MG63 (cell line): ENCODE measurements around the gene HNRNPAB. TPM values are rescaled to one million over a fixed set of nuclear protein-coding genes. Genes with fewer than 3 reads are reported as not detected.
"Not testable (repeated sequence)": the region's sequence is repeated elsewhere in the genome, so short reads cannot be mapped to it uniquely, and the experiment has no call there.

Experiments
- DNase-seq: peaks from one replicate; pipeline ENCODE4 v3.0.0-alpha.2; 2020
- H3K27me3 ChIP-seq: fragments of 250-450 bp; sonication (Bioruptor Pico); 2 replicates; pipeline ENCODE4 v1.5.1; 2020; ENCODE audit warnings: mild to moderate bottlenecking, moderate library complexity
- H3K36me3 ChIP-seq: fragments of 250-450 bp; sonication (Bioruptor Pico); 2 replicates; pipeline ENCODE4 v1.5.1; 2020; ENCODE audit warnings: mild to moderate bottlenecking, moderate library complexity
- H3K4me3 ChIP-seq: fragments of 250-450 bp; sonication (Bioruptor Pico); 2 replicates; pipeline ENCODE4 v1.5.1; 2020; ENCODE audit warnings: mild to moderate bottlenecking, moderate library complexity
- H3K9me3 ChIP-seq: fragments of 250-450 bp; sonication (Bioruptor Pico); 2 replicates; pipeline ENCODE4 v1.5.1; 2020; ENCODE audit warnings: mild to moderate bottlenecking, moderate library complexity
- total RNA-seq: library from RNA; depleted of rRNA; stranded (reverse); fragments of >200 nt; shearing (Covaris generic); gene quantifications from 2 replicates; pipeline ENCODE4 v1.2.3, GENCODE V29; 2014; ENCODE audit warnings: low replicate concordance

HNRNPAB gene
- total RNA-seq, 1 experiment from 2014 or later: 250 TPM

- H3K9me3 ChIP-seq: no peaks in the 10 kb centered on the region
- H3K4me3 ChIP-seq: no peak overlapping the region
- no peak for DNase-seq
- peaks cover 17% of the 10 kb centered on the region for H3K36me3 ChIP-seq
- no peaks in the 10 kb centered on the region for H3K27me3 ChIP-seq
Observed at GRCh38 chr5:178241688-178242231, 37.4 kb downstream of the HNRNPAB start.

GRCh38 chr5:178242416-178242815 is 38.1 kb downstream of the HNRNPAB start:
- DNase-seq: no peak
- no peak overlapping the region for H3K4me3 ChIP-seq
- H3K36me3 ChIP-seq: peaks cover 22% of the 10 kb centered on the region
- H3K27me3 ChIP-seq: no peaks in the 10 kb centered on the region
- no peaks in the 10 kb centered on the region for H3K9me3 ChIP-seq

GRCh38 chr5:178244576-178244975 is 40.2 kb downstream of the HNRNPAB start:
- Histone ChIP-seq H3K9me3 (no peaks in the 10 kb centered on the region), H3K27me3 (no peaks in the 10 kb centered on the region), H3K36me3 (peaks cover 41% of the 10 kb centered on the region), H3K4me3 (no peak overlapping the region)
- DNase-seq: no peak

GRCh38 chr5:178245389-178245788 is 41.1 kb downstream of the HNRNPAB start:
- H3K27me3 ChIP-seq: no peaks in the 10 kb centered on the region
- peaks cover 38% of the 10 kb centered on the region for H3K36me3 ChIP-seq
- DNase-seq: no peak
- H3K4me3 ChIP-seq: no peak overlapping the region
- H3K9me3 ChIP-seq: no peaks in the 10 kb centered on the region

GRCh38 chr5:178246624-178247279 is 42.4 kb downstream of the HNRNPAB start:
- Histone ChIP-seq H3K27me3 (no peaks in the 10 kb centered on the region), H3K9me3 (no peaks in the 10 kb centered on the region), H3K36me3 (peaks cover 43% of the 10 kb centered on the region), H3K4me3 (no peak overlapping the region)
- no peak for DNase-seq

GRCh38 chr5:178247481-178248456 is 43.4 kb downstream of the HNRNPAB start:
- H3K9me3 ChIP-seq: no peaks in the 10 kb centered on the region
- no peak overlapping the region for H3K4me3 ChIP-seq
- DNase-seq: no peak
- no peaks in the 10 kb centered on the region for H3K27me3 ChIP-seq
- peaks cover 36% of the 10 kb centered on the region for H3K36me3 ChIP-seq

GRCh38 chr5:178248750-178249149 is 44.4 kb downstream of the HNRNPAB start:
- H3K27me3 ChIP-seq: no peaks in the 10 kb centered on the region
- no peaks in the 10 kb centered on the region for H3K9me3 ChIP-seq
- no peak overlapping the region for H3K4me3 ChIP-seq

GRCh38 chr5:178249191-178249989 is 45.1 kb downstream of the HNRNPAB start:
- Histone ChIP-seq H3K4me3 (no peak overlapping the region), H3K27me3 (no peaks in the 10 kb centered on the region), H3K9me3 (no peaks in the 10 kb centered on the region), H3K36me3 (peaks cover 46% of the 10 kb centered on the region)
- peak; percentile 96 for DNase-seq

More at GRCh38 chr5:178248750-178249149, 44.4 kb downstream of the HNRNPAB start:
- DNase-seq: no peak
- peaks cover 40% of the 10 kb centered on the region for H3K36me3 ChIP-seq

- H3K36me3 ChIP-seq: peaks cover 46% of the 10 kb centered on the region
- no peaks in the 10 kb centered on the region for H3K27me3 ChIP-seq
- no peak overlapping the region for H3K4me3 ChIP-seq
- DNase-seq: no peak
- no peaks in the 10 kb centered on the region for H3K9me3 ChIP-seq
Observed at GRCh38 chr5:178250263-178250662, 45.9 kb downstream of the HNRNPAB start.

GRCh38 chr5:178252258-178252657 is 47.9 kb downstream of the HNRNPAB start:
- H3K36me3 ChIP-seq: peaks cover 40% of the 10 kb centered on the region
- H3K27me3 ChIP-seq: no peaks in the 10 kb centered on the region
- no peaks in the 10 kb centered on the region for H3K9me3 ChIP-seq
- H3K4me3 ChIP-seq: no peak overlapping the region
- no peak for DNase-seq

GRCh38 chr5:178253632-178254031 is 49.3 kb downstream of the HNRNPAB start:
- not testable (repeated sequence) for DNase-seq, H3K9me3 ChIP-seq, H3K4me3 ChIP-seq, H3K27me3 ChIP-seq
- H3K36me3 ChIP-seq: peaks cover 26% of the 10 kb centered on the region

- DNase-seq: no peak
- Histone ChIP-seq H3K4me3 (no peak overlapping the region), H3K36me3 (peaks cover 22% of the 10 kb centered on the region), H3K27me3 (no peaks in the 10 kb centered on the region), H3K9me3 (no peaks in the 10 kb centered on the region)
Observed at GRCh38 chr5:178256746-178257145, 52.4 kb downstream of the HNRNPAB start.

GRCh38 chr5:178257650-178258049 is 53.3 kb downstream of the HNRNPAB start:
- DNase-seq: no peak
- H3K9me3 ChIP-seq: no peaks in the 10 kb centered on the region

GRCh38 chr5:178259623-178260536 is 55.5 kb downstream of the HNRNPAB start:
- H3K27me3 ChIP-seq: no peaks in the 10 kb centered on the region
- H3K9me3 ChIP-seq: no peaks in the 10 kb centered on the region
- DNase-seq: no peak
- H3K36me3 ChIP-seq: peaks cover 17% of the 10 kb centered on the region
- no peak overlapping the region for H3K4me3 ChIP-seq

More at GRCh38 chr5:178257650-178258049, 53.3 kb downstream of the HNRNPAB start:
- no peak overlapping the region for H3K4me3 ChIP-seq
- peaks cover 24% of the 10 kb centered on the region for H3K36me3 ChIP-seq
- H3K27me3 ChIP-seq: no peaks in the 10 kb centered on the region
